ENCODE results near the gene KDM5B.

KDM5B gene

DNA sequence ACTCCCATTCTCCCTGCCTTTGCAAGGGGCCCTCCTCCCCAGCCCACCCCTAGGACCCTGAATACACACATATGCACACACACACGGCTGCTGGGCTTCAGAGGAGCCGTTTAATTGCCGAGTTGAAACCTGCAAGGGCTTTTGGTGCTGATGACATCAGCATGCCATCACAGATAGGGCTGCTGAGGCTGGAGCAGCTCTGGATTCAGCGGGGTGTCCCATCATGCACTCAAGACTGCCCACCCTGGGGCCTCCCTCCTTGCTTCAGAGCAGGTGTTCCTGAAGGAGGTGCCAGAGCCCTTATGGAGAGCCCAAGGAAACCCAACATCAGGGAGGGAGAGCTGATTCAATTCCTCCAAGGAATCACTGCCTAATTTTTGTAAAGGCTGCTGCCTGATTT, 103.6 kb downstream of the KDM5B start:
- H3K4me3 ChIP-seq (ENCODE audit: low read depth, low read length) = no peak overlapping the region
- TF ChIP-seq, protein P1, sequence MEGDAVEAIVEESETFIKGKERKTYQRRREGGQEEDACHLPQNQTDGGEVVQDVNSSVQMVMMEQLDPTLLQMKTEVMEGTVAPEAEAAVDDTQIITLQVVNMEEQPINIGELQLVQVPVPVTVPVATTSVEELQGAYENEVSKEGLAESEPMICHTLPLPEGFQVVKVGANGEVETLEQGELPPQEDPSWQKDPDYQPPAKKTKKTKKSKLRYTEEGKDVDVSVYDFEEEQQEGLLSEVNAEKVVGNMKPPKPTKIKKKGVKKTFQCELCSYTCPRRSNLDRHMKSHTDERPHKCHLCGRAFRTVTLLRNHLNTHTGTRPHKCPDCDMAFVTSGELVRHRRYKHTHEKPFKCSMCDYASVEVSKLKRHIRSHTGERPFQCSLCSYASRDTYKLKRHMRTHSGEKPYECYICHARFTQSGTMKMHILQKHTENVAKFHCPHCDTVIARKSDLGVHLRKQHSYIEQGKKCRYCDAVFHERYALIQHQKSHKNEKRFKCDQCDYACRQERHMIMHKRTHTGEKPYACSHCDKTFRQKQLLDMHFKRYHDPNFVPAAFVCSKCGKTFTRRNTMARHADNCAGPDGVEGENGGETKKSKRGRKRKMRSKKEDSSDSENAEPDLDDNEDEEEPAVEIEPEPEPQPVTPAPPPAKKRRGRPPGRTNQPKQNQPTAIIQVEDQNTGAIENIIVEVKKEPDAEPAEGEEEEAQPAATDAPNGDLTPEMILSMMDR (IDR thresholded peaks at IDR 0.05; ENCODE audit: low read depth, low read length, missing control alignments) = no peak
- DNase-seq (ENCODE audit: low read depth) = no peak

DNA sequence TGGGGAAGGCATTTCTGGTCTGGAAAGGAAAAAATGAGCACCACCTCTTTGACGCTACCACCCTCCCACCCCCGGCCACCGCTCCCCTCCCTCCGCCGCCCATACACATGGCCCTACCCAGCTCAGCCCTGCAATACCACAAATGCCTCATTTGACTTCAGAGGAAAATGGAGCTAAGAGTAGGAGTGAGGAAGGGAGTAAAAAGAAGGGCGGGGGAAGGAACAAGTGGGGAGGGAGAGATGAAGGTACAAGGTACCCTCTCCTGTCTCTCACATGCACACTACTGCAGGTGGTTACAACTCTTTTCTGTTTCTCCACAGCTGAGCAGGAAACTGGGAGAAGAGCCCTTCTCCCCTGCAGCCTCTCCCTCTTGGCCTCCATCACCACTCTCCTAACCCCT, 105.0 kb downstream of the KDM5B start:
- H3K4me3 ChIP-seq (ENCODE audit: low read depth, low read length) = no peak overlapping the region
- TF ChIP-seq, protein P1 (IDR thresholded peaks at IDR 0.05; ENCODE audit: low read depth, low read length, missing control alignments) = no peak
- DNase-seq (ENCODE audit: low read depth) = no peak

DNA sequence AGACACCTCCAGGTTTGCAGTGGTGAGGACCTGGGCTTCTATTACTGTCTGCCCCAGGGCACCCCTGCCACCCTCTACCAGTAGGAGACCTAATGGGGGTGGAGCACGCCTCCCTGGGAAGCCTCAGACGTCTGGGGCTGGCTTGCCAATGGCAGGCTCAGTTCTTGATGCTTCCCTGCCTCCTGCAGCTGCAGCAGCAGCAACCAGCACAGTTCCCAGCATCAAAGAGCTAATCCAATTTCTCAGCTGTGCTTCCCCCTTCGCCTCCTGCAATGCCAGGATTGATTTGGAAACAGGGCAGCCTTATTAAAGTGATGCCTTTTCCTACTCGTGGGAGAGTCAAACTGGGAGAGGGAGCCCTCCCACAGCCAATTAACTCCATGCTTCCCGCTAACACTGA, 106.1 kb downstream of the KDM5B start:
- DNase-seq (ENCODE audit: low read depth) = no peak
- H3K4me3 ChIP-seq (ENCODE audit: low read depth, low read length) = no peak overlapping the region
- TF ChIP-seq, protein P1 (IDR thresholded peaks at IDR 0.05; ENCODE audit: low read depth, low read length, missing control alignments) = no peak

DNA sequence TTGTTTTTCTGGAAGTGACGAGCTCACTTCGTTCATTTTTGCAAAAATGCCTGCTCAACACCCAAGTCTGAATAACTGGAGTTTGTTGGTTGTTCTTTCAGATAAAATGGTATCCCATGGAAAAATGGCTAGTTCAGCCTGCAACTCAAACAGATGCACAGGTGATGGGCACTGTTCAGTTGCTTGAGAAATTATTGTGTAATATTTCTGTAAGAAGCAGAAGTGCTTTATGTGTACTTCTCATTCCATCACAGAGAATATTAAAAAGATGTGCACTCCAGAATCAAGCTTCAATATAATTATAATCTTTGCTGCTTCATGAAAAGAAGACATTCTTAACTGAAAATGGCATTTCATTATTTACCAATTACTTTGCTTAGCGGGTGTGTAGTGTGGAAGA, 107.0 kb downstream of the KDM5B start:
- no peak for DNase-seq (ENCODE audit: low read depth)
- H3K4me3 ChIP-seq (ENCODE audit: low read depth, low read length) = no peak overlapping the region
- TF ChIP-seq, protein P1 (IDR thresholded peaks at IDR 0.05; ENCODE audit: low read depth, low read length, missing control alignments) = no peak

DNA sequence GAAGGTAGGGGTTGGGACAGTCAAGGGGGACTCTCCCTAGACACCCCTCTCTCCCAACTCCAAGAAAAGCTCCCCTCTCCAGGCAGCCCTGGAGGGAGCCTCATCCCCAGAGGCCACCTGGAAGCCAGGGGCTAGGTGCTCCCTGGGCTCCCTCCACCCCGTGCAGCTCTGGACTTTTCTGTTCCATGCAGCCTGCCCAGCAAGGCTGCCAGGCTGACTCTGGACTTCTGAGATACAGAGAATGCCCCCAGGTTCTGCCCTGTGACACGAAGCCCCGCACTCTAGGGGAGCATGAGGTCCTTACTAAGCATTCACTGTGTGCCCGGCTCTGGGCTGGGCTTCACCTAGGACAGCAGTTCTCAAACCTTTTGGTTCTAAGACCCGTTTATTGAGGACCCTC, 108.2 kb downstream of the KDM5B start:
- no peak for DNase-seq (ENCODE audit: low read depth)
- TF ChIP-seq, protein P1 (IDR thresholded peaks at IDR 0.05; ENCODE audit: low read depth, low read length, missing control alignments) = no peak

DNA sequence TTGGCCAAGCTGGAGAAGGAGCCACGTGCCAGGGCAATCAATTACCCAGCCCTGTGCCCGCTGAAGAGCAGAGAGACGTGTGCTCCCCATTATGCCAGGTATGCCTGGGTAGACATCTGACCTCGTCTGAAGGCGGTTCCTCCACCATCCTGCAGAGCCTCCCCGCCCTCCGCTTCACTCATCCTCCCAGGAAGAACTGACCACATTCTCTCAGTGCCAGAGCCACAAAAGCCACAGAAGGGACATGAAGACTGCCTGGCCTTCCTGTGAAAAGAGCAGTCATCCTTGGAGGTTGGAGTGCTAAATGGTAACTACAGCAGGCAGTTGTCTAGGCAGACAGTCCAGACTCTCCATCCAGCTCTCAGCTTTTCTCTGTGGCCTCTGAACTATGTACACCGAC, 109.9 kb downstream of the KDM5B start:
- no peak for DNase-seq (ENCODE audit: low read depth)
- TF ChIP-seq, protein P1 (IDR thresholded peaks at IDR 0.05; ENCODE audit: low read depth, low read length, missing control alignments) = no peak
- H3K4me3 ChIP-seq (ENCODE audit: low read depth, low read length) = no peak overlapping the region

More for the DNA sequence above, 108.2 kb downstream of the KDM5B start:
- no peak overlapping the region for H3K4me3 ChIP-seq (ENCODE audit: low read depth, low read length)

DNA sequence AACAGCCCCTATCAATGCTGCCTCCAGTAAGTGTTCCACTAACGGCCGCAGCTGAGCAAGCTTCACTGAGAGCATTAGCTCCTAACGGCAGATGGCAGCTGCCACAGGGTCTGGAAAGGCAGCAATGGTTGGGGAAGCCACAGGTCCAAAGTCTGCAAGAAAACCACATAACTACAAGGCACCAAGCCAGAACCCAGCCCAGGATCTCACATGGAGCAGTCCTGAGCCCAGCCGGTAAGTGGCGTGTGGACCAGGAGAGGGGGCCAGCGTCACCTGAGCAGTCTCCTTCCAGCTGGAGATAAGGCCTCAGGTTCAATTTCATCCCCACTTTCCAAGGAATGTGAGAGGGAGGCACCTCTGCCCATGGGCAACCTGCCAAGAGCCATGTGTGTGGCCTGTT, 111.2 kb downstream of the KDM5B start:
- no peak overlapping the region for H3K4me3 ChIP-seq (ENCODE audit: low read depth, low read length)
- DNase-seq (ENCODE audit: low read depth) = no peak
- TF ChIP-seq, protein P1 (IDR thresholded peaks at IDR 0.05; ENCODE audit: low read depth, low read length, missing control alignments) = no peak
